ENCODE results near the gene AGBL1.

Gene AGBL1

GRCh38 chr15:86756688-86757087 lies 677.0 kb downstream of the AGBL1 start:
- peak; percentile 2 for DNase-seq

GRCh38 chr15:86759800-86760523 lies 680.3 kb downstream of the AGBL1 start:
- no peak for DNase-seq

GRCh38 chr15:86762874-86763273 lies 683.2 kb downstream of the AGBL1 start:
- no peak for DNase-seq

- DNase-seq: no peak
Measured at GRCh38 chr15:86764021-86764420, 684.4 kb downstream of the AGBL1 start.

GRCh38 chr15:86765281-86765680 lies 685.6 kb downstream of the AGBL1 start:
- no peak for DNase-seq

- DNase-seq: no peak
Measured at GRCh38 chr15:86772369-86773059, 692.8 kb downstream of the AGBL1 start.

- DNase-seq: no peak
Measured at GRCh38 chr15:86773736-86774135, 694.1 kb downstream of the AGBL1 start.

- DNase-seq: no peak
Measured at GRCh38 chr15:86776145-86776544, 696.5 kb downstream of the AGBL1 start.

- DNase-seq: no peak
Measured at GRCh38 chr15:86796521-86796920, 716.9 kb downstream of the AGBL1 start.

GRCh38 chr15:86797135-86797534 lies 717.5 kb downstream of the AGBL1 start:
- DNase-seq: no peak

GRCh38 chr15:86799226-86799625 lies 719.6 kb downstream of the AGBL1 start:
- no peak for DNase-seq

GRCh38 chr15:86802244-86802643 lies 722.6 kb downstream of the AGBL1 start:
- DNase-seq: no peak

GRCh38 chr15:86804406-86804805 lies 724.7 kb downstream of the AGBL1 start:
- no peak for DNase-seq

- no peak for DNase-seq
Measured at GRCh38 chr15:86810329-86810728, 730.7 kb downstream of the AGBL1 start.

GRCh38 chr15:86813892-86814291 lies 734.2 kb downstream of the AGBL1 start:
- DNase-seq: no peak

- DNase-seq: peak; percentile 2
Measured at GRCh38 chr15:86829245-86829644, 749.6 kb downstream of the AGBL1 start.

- DNase-seq: no peak
Measured at GRCh38 chr15:86830304-86830703, 750.6 kb downstream of the AGBL1 start.

GRCh38 chr15:86833595-86833994 lies 753.9 kb downstream of the AGBL1 start:
- DNase-seq: no peak

- no peak for DNase-seq
Measured at GRCh38 chr15:86834115-86834863, 754.6 kb downstream of the AGBL1 start.

GRCh38 chr15:86837294-86838061 lies 757.8 kb downstream of the AGBL1 start:
- DNase-seq: no peak

GRCh38 chr15:86839502-86839901 lies 759.8 kb downstream of the AGBL1 start:
- DNase-seq: no peak

GRCh38 chr15:86840996-86841395 lies 761.3 kb downstream of the AGBL1 start:
- no peak for DNase-seq

- no peak for DNase-seq
Measured at GRCh38 chr15:86842199-86842598, 762.5 kb downstream of the AGBL1 start.
